ENCODE data around the gene WDR3.

The WDR3 gene

GRCh38 chr1:118012515-118013124 lies 83.1 kb downstream of the WDR3 start:
- Histone ChIP-seq H3K79me1 (ENCODE audit: low read length) (no peaks in the 10 kb centered on the region), H3K79me2 (ENCODE audit: control insufficient read depth, insufficient read depth, low read length, poor library complexity) (no peaks in the 10 kb centered on the region)

GRCh38 chr1:118013336-118013735 lies 83.8 kb downstream of the WDR3 start:
- H2BK12ac ChIP-seq (ENCODE audit: low read length): no peak overlapping the region
- no CpG with 5 or more reads among the region's 6 CpGs for WGBS (ENCODE audit: extremely low coverage, insufficient coverage, insufficient read length)

More at GRCh38 chr1:118012515-118013124, 83.1 kb downstream of the WDR3 start:
- Histone ChIP-seq H3K4ac (ENCODE audit: low read depth, low read length) (no peak overlapping the region), H3K9ac (ENCODE audit: low read length) (no peak overlapping the region), H3K4me2 (ENCODE audit: low read length) (no peak overlapping the region), H2BK5ac (ENCODE audit: low read depth, low read length, poor library complexity) (no peak overlapping the region), H4K8ac (ENCODE audit: low read depth, low read length) (no peak overlapping the region), H4K12ac (ENCODE audit: low read depth, low read length) (no peak overlapping the region), H3K18ac (ENCODE audit: low read length) (no peak overlapping the region), H2AFZ (ENCODE audit: insufficient read depth, low read length, poor library complexity) (no peak overlapping the region), H2BK12ac (ENCODE audit: low read length) (no peak overlapping the region), H3K27ac (ENCODE audit: low read depth, low read length) (no peak overlapping the region), H3K36me3 (ENCODE audit: control insufficient read depth in 1 of 2, insufficient read depth in 2 of 2, low read length in 2 of 2) (no peaks in the 10 kb centered on the region), H3K4me3 (ENCODE audit: low read depth, low read length) (no peak overlapping the region), H2BK120ac (ENCODE audit: insufficient read depth, low read length, poor library complexity) (no peak overlapping the region), H3K9me3 (ENCODE audit: insufficient read depth, low read depth, low read length) (no peaks in the 10 kb centered on the region), H3K14ac (ENCODE audit: low read length) (no peak overlapping the region), H3K23ac (ENCODE audit: low read length) (no peak overlapping the region), H4K91ac (ENCODE audit: low read depth, low read length) (no peak overlapping the region), H2AK5ac (ENCODE audit: low read length) (no peak overlapping the region), H3K4me1 (ENCODE audit: control insufficient read depth in 1 of 2, insufficient read depth in 2 of 2, low read length in 2 of 2) (no peaks in the 10 kb centered on the region), H3K27me3 (ENCODE audit: insufficient read depth, low read length) (no peaks in the 10 kb centered on the region)
- WGBS (ENCODE audit: extremely low coverage, insufficient coverage, insufficient read length): no CpG with 5 or more reads among the region's 6 CpGs
- no peak for DNase-seq

GRCh38 chr1:118013938-118014337 lies 84.4 kb downstream of the WDR3 start:
- Histone ChIP-seq H3K9ac (ENCODE audit: low read length) (no peak overlapping the region), H3K14ac (ENCODE audit: low read length) (no peak overlapping the region), H3K4me2 (ENCODE audit: low read length) (no peak overlapping the region), H3K4me1 (ENCODE audit: control insufficient read depth in 1 of 2, insufficient read depth in 2 of 2, low read length in 2 of 2) (no peaks in the 10 kb centered on the region), H3K9me3 (ENCODE audit: insufficient read depth, low read depth, low read length) (no peaks in the 10 kb centered on the region), H2AFZ (ENCODE audit: insufficient read depth, low read length, poor library complexity) (no peak overlapping the region), H2AK5ac (ENCODE audit: low read length) (no peak overlapping the region), H4K91ac (ENCODE audit: low read depth, low read length) (no peak overlapping the region), H3K79me1 (ENCODE audit: low read length) (no peaks in the 10 kb centered on the region), H3K18ac (ENCODE audit: low read length) (no peak overlapping the region), H3K79me2 (ENCODE audit: control insufficient read depth, insufficient read depth, low read length, poor library complexity) (no peaks in the 10 kb centered on the region), H3K36me3 (ENCODE audit: control insufficient read depth in 1 of 2, insufficient read depth in 2 of 2, low read length in 2 of 2) (no peaks in the 10 kb centered on the region), H2BK5ac (ENCODE audit: low read depth, low read length, poor library complexity) (no peak overlapping the region), H4K8ac (ENCODE audit: low read depth, low read length) (no peak overlapping the region), H2BK120ac (ENCODE audit: insufficient read depth, low read length, poor library complexity) (no peak overlapping the region), H3K4me3 (ENCODE audit: low read depth, low read length) (no peak overlapping the region), H3K27me3 (ENCODE audit: insufficient read depth, low read length) (no peaks in the 10 kb centered on the region), H3K23ac (ENCODE audit: low read length) (no peak overlapping the region), H2BK12ac (ENCODE audit: low read length) (no peak overlapping the region), H3K4ac (ENCODE audit: low read depth, low read length) (no peak overlapping the region), H3K27ac (ENCODE audit: low read depth, low read length) (no peak overlapping the region), H4K12ac (ENCODE audit: low read depth, low read length) (no peak overlapping the region)
- DNase-seq: no peak

More at GRCh38 chr1:118013336-118013735, 83.8 kb downstream of the WDR3 start:
- no peaks in the 10 kb centered on the region for H3K9me3 ChIP-seq (ENCODE audit: insufficient read depth, low read depth, low read length)
- H3K4me2 ChIP-seq (ENCODE audit: low read length): no peak overlapping the region
- H2AFZ ChIP-seq (ENCODE audit: insufficient read depth, low read length, poor library complexity): no peak overlapping the region
- no peak overlapping the region for H3K14ac ChIP-seq (ENCODE audit: low read length)
- H3K4me1 ChIP-seq (ENCODE audit: control insufficient read depth in 1 of 2, insufficient read depth in 2 of 2, low read length in 2 of 2): no peaks in the 10 kb centered on the region
- no peak overlapping the region for H3K23ac ChIP-seq (ENCODE audit: low read length)
- no peak overlapping the region for H3K9ac ChIP-seq (ENCODE audit: low read length)
- H3K79me1 ChIP-seq (ENCODE audit: low read length): no peaks in the 10 kb centered on the region
- no peak overlapping the region for H3K4ac ChIP-seq (ENCODE audit: low read depth, low read length)
- H3K27ac ChIP-seq (ENCODE audit: low read depth, low read length): no peak overlapping the region
- H4K12ac ChIP-seq (ENCODE audit: low read depth, low read length): no peak overlapping the region
- peak; percentile 88 to 93 for DNase-seq
- no peaks in the 10 kb centered on the region for H3K79me2 ChIP-seq (ENCODE audit: control insufficient read depth, insufficient read depth, low read length, poor library complexity)
- H3K27me3 ChIP-seq (ENCODE audit: insufficient read depth, low read length): no peaks in the 10 kb centered on the region
- H3K36me3 ChIP-seq (ENCODE audit: control insufficient read depth in 1 of 2, insufficient read depth in 2 of 2, low read length in 2 of 2): no peaks in the 10 kb centered on the region
- H3K18ac ChIP-seq (ENCODE audit: low read length): no peak overlapping the region
- H4K8ac ChIP-seq (ENCODE audit: low read depth, low read length): no peak overlapping the region
- H2BK120ac ChIP-seq (ENCODE audit: insufficient read depth, low read length, poor library complexity): no peak overlapping the region
- H4K91ac ChIP-seq (ENCODE audit: low read depth, low read length): no peak overlapping the region
- H3K4me3 ChIP-seq (ENCODE audit: low read depth, low read length): no peak overlapping the region
- no peak overlapping the region for H2BK5ac ChIP-seq (ENCODE audit: low read depth, low read length, poor library complexity)
- H2AK5ac ChIP-seq (ENCODE audit: low read length): no peak overlapping the region

All from trophoblast cell (in vitro differentiated cells and primary cell).